ENCODE measurements around the gene CHRNA10. TPM values are rescaled to one million over a fixed set of nuclear protein-coding genes. Genes with fewer than 3 reads are reported as not detected.

Gene CHRNA10
- total and polyA plus RNA-seq, 2 of the 13 experiments (the other 11 are each of a cell fraction or from before 2014, with no cell fraction given), result 0.53 to 0.71 TPM

GRCh38 chr11:3642071-3642951, 28.9 kb downstream of the CHRNA10 start (continued):
- TF ChIP-seq TIGD3 (CRISPR knock-in tag; IDR thresholded peaks at IDR 0.05; ENCODE audit: borderline replicate concordance) (no peak), SMC3 (IDR thresholded peaks at IDR 0.05; ENCODE audit: low read length) (no peak), ZNF644 (CRISPR knock-in tag; IDR thresholded peaks at IDR 0.05; ENCODE audit: low read depth) (no peak), RBAK (CRISPR knock-in tag; IDR thresholded peaks at IDR 0.05) (no peak), ZBTB2 (CRISPR knock-in tag; IDR thresholded peaks at IDR 0.05; ENCODE audit: low read depth) (no peak), ZSCAN25 (CRISPR knock-in tag; IDR thresholded peaks at IDR 0.05) (no peak), ZNF3 (CRISPR knock-in tag; IDR thresholded peaks at IDR 0.05) (no peak), MAFG (CRISPR knock-in tag; IDR thresholded peaks at IDR 0.05) (no peak), ZNF224 (CRISPR knock-in tag; IDR thresholded peaks at IDR 0.05) (no peak), ZNF234 (CRISPR knock-in tag; conservative IDR thresholded peaks at IDR 0.05) (no peak), ZNF331 (CRISPR knock-in tag; IDR thresholded peaks at IDR 0.05) (peak; percentile 42; the same call in 1 of the 2 replicates), ZNF83 (CRISPR knock-in tag; IDR thresholded peaks at IDR 0.05; ENCODE audit: borderline replicate concordance) (no peak), MIER3 (CRISPR knock-in tag; IDR thresholded peaks at IDR 0.05; ENCODE audit: borderline replicate concordance) (no peak), HNF4G (IDR thresholded peaks at IDR 0.05; ENCODE audit: borderline replicate concordance, low read depth, low read length) (peak; percentile 28; the same call in 1 of the 2 replicates), HNF4G (CRISPR knock-in tag; IDR thresholded peaks at IDR 0.05; ENCODE audit: borderline replicate concordance, low read depth) (no peak; the same call in 1 of the 2 replicates), ZNF687 (CRISPR knock-in tag; IDR thresholded peaks at IDR 0.05) (peak; percentile 90), SSRP1 (CRISPR knock-in tag; IDR thresholded peaks at IDR 0.05) (no peak), FOXP1 (IDR thresholded peaks at IDR 0.05) (no peak), FOXP1 (CRISPR knock-in tag; IDR thresholded peaks at IDR 0.05) (peak; percentile 63), MAF1 (CRISPR knock-in tag; IDR thresholded peaks at IDR 0.05; ENCODE audit: borderline replicate concordance) (no peak), YEATS2 (CRISPR knock-in tag; IDR thresholded peaks at IDR 0.05; ENCODE audit: borderline replicate concordance) (no peak), ZNF280B (CRISPR knock-in tag; IDR thresholded peaks at IDR 0.05; ENCODE audit: borderline replicate concordance) (no peak), CBFB (CRISPR knock-in tag; IDR thresholded peaks at IDR 0.05) (no peak)
